Kidney capillary endothelial cell (primary cell): Measurements from ENCODE around the gene OTOP3.

ENCODE experiments used
- DNase-seq: peaks from one replicate; pipeline ENCODE4 v3.0.0-alpha.2; 2018; ENCODE audit warnings: low spot score

Gene OTOP3

DNA sequence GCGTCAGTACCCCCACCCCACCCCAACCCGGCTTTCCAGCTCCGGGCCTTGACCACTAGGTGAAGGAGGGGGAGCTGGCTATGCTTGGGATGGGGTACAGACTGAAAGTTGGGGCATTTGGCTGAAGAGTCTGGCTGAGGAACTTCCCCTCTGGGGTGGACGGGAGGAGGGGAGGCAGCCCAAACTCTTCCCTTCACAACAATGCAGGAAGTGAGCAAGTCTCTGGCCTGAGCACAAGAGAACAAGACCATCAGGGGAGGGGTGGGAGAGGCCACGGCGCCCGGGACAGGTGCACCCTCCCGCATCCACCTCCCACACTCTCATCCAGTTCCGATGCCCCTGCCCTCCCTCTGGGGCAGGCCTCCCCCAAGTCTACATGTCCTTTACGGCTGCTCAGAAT, 18.3 kb upstream of the OTOP3 start:
- no peak for DNase-seq

DNA sequence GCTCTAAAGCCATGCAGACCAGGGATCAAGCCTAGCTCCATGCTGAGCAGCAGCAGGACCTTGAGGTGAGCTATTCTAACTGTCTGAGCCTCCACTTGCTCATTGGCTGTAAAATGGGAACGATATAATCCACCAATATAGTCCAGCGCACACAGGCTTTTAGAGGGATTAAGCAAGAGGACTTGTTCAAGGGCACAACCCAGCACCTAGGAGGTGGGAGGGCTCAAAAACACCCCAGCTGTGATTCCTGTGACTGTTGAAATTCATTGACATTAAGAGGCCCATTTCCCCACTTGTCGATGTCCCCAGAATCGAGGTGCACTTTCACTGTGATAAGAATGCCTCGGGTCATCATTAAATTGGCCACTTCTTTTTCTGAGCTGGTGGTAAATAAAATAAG, 16.8 kb upstream of the OTOP3 start:
- DNase-seq, result no peak

DNA sequence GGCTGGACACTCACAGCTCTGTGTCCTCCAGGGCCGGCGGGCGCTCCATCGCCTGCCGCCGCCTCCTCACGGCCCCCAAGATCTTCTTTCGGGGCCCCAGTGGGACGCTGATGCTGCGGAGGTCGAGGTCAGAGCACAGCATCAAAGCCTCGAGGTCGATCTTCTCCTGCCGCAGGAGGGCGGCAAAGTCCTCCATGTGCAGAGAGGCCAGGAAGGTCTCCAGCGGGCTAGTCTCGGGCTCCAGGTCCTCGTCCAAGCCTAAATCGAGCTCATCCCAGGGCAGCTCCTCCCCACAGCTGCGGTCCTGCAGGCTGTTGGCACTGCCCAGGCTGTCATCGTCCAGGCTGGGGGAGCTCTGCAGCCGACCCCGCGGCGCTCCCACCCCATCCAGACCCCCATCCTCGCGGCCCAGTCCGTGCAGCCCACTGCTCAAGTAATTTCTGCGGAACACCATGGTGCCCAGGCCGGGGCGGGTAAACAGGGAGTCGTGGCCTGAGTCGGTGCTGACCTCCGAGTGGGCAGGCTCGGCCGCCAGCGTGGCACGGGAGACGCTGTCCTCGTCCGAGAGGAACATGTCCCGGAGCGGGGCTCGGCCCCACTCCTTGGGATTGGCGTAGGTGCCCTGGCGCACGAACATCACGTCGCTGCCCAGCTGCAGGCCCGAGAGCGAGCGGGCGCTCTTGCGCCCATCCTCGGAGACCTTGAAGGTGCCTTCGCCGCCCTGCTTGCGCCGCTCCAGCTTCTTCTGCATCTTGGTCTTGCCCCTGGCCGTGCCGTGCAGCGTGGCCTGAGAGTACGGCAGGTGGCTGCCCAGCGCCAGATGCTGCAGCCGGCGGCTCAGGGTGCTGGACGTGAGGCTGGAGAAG, 16.0 kb upstream of the OTOP3 start:
- DNase-seq, result no peak

DNA sequence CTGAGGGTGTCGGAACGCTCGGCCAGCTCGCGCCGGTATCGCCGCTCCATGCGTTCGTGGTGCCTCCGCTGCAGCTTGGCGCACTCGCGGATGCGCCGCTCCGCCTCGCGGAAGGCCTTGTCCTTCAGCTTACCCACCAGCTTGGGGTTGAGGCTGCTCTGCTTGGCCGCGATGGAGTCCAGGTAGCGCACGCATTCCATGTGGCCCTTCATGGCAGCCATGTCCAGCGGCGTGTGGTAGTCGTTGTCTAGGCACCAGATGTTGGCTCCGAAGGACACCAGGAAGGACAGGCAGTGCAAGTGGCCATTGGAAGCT, 15.4 kb upstream of the OTOP3 start:
- no peak for DNase-seq

DNA sequence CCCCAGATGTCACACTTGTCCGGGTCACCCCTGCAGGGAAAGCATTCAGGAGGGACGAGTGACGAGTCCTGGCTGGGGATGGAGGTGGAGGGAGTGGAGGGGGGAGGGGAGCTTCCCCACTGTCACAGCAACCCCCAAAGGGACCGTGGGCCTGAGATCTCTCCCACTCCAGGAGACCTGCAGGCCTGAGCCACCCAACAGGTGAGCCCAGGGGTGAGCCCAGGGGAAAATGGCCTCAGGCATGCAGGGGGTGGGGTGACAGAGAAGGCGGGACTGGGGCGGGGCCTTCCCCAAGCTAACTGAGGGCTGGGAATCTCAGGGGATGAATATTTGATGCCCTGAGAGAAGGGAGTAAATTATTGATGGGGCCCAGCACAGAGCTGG, 15.1 kb upstream of the OTOP3 start:
- no peak for DNase-seq

DNA sequence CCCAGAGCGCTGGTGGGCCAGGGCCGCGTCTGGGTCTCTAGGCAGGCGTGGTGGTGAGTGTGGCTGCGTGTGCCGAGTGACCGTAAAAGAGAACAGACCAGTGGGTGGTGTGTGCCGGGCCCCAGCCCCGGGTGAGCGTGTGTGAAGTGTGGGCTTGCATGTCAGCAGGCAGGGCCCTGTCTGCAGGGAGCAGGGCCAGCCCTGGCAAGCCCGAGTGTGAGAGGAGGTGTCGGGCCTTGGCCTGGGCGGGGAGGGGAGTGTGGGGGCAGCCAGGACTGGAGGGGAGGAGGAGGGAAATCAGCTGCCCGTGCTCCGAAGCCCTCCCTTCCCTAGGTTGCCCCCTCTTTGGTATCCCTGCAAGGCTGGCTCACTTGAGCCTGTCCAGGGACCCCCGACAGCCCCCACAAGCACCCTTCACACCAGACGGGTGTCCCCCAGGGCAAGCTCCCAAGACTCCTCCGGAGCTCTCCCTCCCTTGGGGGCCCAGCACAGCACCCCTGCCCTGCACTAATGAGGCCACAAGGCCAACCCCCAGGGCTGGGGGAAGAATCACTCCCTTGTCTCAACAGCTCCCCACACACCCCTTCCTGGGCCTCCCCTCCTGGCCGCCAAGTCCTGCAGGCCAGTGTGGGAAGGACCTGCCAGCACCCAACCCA, 14.5 kb upstream of the OTOP3 start:
- DNase-seq, result no peak

DNA sequence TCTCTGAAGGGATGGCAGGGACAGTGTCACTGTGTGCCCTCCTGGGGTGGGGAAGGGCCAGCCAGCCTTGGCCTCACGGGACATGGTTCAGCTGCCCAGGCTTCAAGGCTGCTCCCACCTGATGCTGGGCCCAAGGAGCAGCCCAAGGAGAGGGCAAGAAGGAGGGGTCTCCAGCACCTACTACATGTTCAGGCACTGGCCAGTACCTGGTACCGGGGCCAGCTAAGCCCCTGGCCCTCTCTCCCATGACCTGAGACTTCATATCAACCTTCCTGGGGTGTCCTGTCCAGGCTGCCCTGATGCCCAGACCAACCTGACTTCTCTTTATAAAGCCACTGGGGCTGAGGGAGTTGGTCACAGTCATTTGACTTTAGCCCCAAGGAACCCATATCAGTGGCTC, 13.9 kb upstream of the OTOP3 start:
- DNase-seq, result no peak

DNA sequence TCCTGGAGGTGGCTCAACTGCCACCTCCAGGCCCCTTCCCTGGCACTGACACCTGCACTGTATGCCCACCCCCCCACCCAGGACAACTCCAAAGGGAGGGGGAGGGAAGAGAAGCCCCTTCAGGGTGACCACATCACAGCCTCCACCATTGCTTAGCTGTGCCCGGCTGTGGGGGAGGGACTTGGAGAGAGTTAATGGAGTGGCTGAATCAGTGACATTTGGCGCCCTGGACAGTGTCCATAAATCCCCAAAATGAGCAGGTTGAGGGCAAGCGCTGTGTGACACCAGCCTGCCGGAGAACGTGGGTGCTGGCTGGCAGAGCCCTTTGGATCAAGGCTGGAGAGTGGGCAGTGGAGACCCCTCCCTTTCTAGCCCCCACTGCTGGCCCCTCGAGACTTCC, 13.5 kb upstream of the OTOP3 start:
- DNase-seq, result no peak

DNA sequence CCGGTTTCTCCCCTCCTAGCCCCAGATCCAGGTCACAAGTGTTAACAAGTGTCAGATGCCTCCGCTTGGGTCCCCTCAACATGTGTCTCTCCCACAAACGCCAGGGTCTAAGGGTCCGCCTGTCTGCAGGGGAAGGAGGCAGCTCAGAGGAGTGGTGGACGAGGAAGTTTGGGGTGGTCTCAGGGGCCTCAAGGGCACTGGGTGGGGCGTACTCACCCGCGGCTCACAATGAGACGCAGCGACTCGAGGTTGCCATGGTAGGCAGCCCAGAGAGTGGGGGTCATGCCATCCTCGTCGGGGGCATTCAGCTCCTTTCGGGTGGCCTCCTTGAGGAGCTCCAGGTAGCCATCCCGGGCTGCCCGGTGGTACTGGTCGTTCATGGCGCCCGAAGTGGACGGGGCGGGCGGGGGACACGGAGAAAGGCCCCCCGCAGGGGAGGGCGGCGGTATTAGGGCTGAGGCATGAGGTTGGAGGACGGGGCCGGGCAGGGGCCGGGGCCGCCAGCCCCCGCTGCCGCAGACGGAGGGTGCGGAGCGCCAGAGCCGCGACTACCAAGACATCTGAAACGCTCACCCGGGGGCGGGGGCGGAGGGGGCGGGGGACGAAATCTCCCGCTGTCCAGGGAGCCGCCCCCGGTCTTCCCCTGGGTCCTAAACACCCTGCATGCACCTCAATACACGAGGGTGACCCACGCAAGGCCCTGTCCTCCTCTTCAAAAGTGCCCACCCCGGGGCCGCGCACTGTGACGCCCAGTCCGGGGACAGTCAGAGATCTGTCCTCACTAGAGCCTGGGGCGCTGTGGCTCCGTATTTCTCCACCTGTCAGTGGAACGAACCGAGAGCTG, 12.8 kb upstream of the OTOP3 start, which contains the start of gene USH1G:
USH1G (minus strand) TSS at position 562 of the 844 bp plus-strand sequence; CDS start at position 380, 182 bp downstream.
- DNase-seq, result no peak

DNA sequence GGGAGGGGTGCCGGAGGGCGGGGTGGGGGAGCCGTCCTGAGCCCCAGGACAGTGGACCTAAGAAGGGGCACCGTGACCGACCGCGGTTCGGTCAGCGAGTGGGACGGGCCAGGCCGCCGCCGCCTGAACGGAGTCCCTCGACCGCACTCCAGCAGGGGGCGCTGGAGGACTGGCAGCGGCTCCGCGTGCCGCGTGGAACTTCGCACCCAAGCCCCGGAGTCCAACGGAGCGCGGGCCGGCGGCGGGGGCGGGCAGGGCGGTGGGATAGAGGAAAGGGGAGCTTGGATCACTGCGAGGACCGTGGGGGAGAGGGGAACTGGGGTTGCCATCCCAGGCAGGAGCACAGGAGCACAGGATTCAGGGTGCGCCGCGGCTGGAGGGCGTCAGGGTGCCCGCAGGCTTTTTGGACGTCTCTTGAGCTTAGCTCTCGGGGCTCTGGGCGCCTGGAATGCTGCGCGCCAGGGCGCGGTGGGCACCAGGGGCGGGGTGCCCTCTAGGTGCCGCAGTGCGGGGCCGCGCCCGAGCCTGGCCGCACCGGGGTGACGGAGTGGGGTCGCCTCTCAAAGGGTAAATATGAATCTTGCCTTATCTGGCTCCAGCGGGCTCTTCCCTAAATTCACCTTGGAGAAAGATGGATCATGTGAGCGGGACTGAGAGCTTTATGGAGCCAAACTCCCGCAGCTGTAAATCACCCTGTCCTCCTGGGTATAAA, 12.0 kb upstream of the OTOP3 start:
- DNase-seq, result peak; percentile 45

DNA sequence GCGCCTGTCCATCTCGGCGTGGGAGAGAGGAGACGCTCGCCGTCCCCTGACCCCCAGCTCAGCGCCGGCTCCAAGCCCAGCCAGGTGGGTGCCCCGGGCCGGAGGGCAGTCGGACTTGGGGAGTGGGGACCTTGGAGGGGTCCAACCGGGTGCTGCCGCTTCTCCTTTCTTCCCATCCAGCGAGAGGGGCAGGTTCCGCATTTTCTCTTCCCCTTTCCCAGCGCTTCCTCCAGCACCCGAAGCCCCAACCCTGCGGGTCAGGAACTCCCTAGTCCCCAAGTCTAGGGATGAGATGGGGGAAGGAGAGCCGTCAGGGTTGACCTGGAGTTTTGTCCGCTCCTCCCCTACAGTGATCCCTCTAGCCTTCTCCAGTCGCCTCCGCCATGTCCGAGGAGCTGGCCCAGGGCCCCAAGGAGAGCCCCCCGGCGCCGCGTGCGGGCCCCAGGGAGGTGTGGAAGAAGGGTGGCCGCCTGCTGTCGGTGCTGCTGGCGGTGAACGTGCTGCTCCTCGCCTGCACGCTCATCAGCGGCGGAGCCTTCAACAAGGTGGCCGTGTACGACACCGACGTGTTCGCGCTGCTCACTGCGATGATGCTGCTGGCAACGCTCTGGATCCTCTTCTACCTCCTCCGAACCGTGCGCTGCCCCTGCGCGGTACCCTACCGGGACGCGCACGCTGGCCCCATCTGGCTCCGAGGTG, 11.3 kb upstream of the OTOP3 start, which contains the start of gene OTOP2:
OTOP2 (plus strand) TSS at position 24 of the 699 bp plus-strand sequence; CDS start at position 384, 360 bp downstream.
- DNase-seq, result no peak

DNA sequence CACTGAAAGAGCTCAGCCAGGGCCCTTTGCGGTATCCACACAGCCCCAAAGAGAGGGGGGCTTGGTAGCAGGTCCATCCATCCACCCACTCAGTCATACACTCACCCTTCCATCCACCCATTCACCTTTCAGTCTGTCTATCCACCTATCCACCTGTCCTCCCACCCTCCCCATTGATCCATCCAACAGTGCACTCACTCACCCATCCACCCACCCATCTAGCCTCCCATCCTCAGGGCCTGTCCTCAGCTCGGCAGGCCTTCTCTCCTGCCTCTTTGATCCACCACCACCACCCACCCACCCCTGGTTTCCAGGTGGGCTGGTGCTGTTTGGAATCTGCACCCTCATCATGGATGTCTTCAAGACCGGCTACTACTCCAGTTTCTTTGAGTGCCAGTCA, 10.5 kb upstream of the OTOP3 start:
- DNase-seq, result no peak

DNA sequence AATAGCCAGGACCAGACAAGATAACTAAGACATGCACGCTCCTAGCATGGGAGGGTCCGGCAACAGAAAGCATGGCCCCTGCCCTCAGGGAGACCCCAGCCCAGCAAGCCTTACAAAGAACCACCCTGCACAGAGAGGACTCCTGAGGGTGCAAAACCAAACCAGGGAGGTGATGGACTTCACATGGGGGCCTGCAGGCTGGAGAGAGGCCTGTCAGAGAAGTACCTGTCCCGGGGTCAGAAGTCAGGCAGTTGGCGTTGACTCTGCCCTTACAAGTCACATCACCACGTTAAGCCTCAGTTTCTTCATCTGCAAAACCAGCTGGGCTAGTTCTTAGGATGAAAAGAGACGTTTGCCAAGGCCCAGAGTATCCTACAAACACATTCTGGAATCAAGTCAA, 6.9 kb upstream of the OTOP3 start:
- DNase-seq, result no peak

DNA sequence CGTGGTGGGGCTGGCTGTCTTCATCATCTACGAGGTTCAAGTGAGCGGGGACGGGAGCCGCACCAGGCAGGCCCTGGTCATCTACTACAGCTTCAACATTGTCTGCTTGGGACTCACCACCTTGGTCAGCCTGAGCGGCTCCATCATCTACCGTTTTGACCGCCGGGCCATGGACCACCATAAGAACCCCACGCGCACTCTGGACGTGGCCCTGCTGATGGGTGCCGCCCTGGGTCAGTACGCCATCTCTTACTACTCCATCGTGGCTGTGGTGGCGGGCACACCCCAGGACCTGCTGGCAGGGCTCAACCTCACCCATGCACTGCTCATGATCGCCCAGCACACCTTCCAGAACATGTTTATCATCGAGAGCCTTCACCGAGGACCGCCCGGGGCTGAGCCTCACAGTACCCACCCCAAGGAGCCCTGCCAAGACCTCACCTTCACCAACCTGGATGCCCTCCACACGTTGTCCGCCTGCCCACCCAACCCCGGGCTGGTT, 5.1 kb upstream of the OTOP3 start:
- no peak for DNase-seq

DNA sequence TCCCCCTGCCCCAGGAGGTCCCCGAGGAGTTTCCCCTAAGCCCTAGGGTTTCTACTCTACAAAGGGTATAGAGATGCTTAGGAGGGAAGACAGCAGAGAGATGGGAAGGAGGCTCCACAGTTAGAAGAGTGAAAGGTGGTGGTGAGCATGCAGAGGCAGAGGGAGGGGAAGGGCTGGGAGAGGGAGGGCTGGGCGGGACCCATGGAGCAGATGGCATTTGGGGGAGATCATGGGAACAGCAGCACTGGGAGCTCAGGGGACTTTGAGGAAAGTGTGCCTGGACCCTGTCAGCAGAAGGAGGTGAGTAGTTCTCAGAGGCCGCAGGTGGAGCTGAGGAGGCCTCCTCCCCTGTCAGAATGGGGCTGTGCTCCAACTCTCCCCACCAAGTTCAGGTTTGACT, 650 bp upstream of the OTOP3 start:
- DNase-seq, result no peak

DNA sequence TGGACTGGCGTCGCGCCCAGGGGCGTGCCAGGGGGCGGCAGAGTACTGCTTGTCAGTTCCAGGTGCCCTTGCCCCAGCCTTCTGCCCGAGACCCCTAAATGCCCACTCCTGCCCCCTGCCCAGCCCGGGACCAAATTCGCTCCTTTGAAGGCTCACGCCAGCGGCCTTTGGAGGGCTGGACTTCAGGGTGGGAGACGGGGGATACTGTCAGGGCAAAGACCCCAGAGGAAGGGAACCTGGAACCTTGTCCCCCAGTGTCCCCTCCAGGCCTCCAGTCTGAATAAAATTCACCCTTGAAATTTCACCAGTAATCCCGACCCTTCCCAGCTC, 737 bp downstream of the OTOP3 start:
- no peak for DNase-seq

DNA sequence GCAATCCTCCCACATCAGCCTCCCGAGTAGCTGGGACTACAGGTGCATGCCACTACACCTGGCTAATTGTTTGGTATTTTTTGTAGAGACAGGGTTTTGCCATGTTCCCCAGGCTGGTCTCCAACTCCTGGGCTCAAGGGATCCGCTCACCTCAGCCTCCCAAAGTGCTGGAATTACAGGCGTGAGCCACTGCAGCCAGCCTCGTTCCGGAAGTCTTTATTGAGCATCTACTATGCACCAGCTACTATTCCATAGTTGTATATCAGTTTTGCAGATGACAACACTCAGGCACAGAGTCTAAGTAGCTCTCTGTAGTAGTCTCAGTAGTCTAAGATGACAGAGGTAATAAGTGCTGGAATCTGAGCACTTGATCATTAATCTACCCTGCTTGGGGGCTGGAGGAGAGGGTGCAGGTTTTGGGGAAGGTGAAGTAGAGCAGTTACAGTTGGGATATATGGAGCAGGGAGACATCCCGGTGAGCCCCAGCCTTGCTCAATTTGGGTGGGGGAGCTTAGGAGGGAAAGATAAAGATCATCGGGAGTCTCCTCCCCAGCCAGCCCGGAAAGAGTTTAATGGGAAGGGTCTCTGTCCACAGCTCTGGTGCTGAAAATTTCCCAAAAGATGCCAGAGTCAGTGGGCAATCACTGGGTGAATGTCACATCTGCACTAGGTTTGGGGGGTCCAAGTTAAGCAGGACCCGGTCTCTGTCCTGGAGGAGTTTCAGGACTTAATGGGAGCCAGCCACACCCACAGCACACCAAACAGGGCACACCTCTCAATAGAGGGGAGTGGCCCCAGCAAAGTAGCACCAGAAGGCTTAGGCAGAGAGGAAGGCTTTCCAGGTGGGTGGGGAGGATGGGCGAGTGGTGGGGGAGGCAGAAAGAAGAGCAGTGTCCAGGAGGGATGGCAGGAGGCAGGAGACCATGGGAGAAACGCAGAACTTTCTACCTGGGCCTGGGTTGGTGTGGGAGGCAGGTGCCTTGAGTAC, 1.7 kb downstream of the OTOP3 start:
- no peak for DNase-seq

DNA sequence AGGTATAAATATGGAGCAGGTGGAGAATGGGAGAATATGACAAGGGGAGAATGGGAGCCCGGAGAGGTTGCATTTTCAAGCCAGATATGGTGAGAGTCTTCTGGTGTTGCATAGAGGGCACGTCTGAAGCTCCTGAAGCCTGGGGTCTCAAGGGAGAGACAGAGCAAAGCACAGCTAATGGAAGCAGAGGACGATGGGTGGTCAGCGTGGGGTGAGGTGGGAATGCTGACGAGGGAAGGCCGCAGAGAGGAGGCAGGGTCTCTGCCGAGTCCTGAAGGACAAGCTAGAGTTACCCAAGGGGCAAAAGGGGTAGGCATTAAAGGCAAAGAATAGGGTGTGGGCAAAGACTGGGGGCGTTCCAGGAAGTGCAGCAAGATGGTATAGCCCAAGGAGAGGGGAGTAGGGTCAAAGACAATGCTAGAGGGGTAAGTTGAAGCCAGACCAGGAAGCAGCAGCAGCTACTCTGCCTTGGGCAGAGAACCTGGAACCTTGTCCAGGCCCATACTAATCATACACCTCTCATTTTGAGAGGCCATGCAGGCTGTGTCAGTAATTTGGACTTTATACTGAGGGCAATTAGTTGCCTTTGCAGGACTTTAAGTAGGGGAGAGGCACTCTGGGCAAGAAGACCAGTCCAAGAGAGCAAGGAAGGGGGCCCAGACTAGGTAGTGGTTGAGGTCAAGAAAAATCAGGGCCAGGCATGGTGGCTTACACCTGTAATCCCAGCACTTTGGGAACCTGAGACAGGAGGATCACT, 2.7 kb downstream of the OTOP3 start:
- DNase-seq, result no peak

DNA sequence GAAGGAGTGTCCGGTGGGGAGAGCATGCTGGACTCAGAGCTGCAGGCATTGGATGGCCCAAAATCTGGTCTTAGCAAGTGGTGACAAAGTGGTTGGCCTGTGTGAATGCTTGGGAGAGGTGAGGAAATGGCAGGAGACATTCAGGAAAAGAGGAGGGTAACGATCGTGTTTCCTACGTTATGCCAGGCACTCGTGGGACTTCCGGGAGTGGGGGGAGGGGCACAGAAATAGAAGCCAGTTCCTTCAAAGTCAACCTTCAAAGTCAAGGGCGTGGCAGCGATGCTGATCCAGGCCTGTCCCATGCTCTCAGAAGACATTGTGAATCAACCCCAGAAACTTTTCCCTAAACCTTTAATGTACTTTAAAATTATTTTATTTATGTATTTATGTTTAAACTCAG, 3.8 kb downstream of the OTOP3 start:
- DNase-seq, result no peak
